NCI-H748 (cell line): ENCODE results near the gene SLCO2A1.
A peak's percentile ranks its signal among the peaks of the same experiment; 100 is the strongest.

Experiments used
- DNase-seq: peaks from one replicate; lab custom pipeline; 2025; ENCODE audit not compliant: unreplicated experiment; lab: John Stamatoyannopoulos, UW

SLCO2A1 gene

DNA sequence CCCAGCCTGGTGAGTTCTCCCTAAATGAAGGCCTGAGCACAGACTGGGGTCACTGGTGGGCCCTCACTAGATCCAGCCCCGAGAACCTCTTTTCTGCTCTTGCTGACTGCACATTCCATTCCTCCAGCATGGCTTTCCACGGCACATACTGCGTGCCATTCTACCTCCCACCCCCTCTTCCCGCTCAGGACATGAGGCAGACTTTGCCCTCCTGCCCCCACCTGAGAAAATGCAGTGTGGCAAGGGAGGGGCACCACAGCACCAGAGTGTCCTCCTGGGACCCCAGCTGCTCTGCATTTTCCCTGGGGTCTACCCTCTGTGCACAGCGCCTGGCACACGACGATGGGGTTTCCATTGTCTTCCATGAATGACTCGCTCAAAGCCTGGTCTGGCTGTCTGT, 6.1 kb upstream of the SLCO2A1 start:
- no peak for DNase-seq

DNA sequence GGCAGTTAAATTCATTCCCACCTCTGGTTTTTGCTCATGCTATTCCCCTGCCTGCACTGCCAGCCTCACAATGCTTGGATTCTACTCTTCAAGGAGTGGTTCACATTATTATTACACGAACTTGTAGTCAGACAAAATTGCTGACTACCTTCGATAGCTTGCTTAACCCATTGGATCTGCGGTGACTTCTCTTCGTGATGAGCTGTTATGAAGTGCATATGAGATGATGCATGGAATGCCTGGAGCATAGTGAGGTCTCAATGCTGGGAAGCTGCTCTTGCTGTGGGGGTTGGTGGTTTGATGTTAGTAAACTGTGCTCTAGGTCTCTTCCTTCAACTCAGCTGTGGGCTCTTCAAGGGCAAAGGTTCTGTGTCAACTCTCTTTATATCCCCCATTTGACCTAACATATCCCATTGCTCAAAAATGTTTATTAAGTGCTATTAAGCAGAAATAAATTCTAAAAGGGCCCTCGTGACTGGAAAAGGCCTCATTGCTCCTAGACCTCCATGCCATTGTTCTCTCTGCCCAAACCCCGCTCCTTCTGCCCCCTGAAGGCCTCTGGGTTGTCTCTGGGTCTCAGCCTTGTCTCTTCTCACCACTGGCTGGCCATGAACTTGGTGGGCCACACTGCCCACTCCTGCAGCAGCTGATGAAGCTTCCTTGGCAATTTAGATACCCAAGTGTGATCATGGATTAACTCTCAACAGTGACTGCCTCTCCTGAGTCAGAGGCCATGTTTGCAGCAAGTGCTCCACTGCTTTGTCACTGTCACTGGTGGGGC, 4.5 kb upstream of the SLCO2A1 start:
- DNase-seq = no peak

DNA sequence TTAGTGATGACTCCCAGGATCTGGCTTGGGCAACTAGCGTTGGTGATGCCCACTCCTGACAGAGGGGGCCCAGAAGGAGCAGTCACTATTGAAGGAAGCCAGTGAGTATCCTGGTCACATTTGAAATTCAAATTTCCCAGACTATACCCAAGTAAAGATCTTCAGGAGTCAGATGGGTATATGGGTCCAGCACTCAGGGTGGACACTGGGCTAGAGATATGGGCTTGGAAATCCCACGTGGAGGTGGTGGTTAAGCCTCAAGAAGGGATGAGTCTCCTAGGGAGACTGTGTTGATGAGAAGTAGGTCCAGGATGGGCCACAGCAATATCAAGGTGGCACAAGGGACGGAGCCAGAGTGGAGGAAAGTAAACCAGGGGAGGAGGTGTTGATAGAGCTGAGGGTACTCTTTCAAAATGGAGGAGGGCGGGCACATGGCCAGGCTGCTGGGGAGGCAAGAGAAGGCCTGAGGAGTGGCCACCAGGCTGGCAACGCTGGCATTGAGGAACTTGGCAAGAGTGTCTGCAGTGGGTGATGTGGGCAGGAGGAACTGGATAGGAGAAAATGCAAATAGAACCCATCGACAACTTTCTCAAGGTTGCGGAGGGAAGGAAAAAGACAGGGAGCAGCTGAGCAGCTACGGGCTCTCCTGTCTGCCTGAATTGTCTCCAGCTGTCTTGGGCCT, 3.7 kb upstream of the SLCO2A1 start:
- no peak for DNase-seq

DNA sequence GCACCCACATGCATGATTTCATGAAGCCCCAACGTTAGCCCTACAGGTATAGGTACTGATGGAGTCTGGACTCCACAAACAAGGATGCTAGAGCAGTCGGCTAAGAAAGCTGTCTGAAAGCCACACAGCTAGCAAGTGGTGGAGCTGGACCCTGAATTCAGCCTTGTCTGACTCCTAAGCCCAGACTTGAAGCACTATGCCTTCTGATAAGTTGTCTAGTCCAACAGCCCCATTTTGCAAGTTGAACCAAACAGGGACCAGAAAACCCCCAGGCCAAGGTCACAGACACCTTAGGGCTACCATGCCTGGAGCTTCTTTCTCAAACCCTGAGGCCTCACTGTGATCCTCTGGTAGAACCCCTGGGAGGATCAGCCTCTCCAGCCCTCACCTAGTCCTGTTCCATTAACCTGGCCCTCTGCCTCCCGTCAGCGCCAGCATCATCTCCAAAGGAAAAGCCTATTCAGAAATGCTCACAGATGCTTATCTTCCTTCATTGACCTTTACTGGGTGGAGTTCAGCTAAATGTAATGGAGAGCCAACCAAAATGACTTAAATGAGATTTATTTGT, 1.7 kb upstream of the SLCO2A1 start:
- DNase-seq = no peak

DNA sequence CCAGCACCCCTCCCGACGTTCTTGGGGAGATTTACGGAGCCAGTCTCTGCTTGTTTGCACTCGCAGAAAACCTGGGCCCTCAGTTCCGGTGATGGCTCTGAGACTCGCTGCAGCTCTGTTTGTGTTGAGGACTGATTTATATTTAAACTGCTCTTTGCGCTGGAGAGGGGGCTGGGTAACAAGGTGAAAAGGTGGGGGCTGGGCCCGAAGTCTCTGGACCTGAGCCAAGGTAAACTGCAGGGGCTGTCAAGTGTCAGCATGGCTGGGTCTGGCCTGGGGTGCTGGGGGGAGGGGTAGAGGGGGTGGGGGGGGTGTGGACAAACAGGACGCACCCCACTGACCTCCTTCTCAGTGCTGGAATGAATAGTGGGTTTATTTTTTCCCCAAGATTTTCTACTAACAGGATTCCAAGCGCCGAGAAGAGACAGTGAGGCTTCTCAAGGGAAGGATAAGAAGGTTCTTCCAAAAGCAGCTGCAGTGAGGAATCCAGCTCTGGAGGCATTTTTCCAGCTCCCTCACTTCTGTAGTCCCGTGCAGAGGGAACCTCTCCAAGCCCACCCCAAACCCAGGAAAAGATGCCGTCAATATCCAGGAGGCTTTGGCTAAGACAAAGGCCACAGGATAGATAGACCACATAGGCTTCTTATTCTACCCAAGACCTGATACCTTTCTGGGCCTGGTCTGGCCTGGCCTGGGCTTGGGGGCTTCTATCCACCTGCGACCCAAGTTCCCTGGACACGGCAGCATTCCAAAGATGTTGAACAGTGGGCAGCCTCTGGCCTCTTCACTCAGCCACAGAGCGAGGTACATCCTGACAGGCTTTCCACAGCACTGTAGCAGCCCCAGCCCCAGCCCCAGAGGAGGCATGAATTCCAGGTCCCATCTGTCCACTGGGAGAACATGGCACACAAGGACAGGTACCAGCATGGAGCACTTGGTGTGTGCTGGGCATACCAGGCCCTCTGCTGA, 938 bp upstream of the SLCO2A1 start:
- DNase-seq = peak; percentile 66

DNA sequence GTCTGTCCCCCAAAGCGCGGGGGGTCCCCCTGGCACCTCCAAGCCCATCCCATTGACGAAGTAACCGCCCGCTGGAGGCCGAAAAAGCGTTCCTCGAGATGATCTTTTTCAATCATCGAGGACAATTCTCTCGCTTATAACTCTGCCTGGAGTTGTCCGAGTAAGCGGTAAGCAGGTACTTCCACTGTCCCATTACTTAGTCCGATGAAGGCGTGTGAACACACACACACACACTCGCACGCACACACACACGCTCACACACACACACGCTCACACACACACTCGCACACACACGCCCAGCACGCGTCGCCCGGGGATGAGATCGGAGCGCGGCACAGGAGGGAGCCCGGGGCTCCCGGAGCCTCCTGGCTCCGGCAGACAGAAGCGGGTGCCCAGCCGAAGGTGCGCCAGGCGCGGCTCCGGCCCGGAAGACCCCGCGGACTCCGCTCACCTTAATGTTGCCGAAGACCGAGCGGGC, 430 bp downstream of the SLCO2A1 start:
- peak; percentile 50 for DNase-seq

DNA sequence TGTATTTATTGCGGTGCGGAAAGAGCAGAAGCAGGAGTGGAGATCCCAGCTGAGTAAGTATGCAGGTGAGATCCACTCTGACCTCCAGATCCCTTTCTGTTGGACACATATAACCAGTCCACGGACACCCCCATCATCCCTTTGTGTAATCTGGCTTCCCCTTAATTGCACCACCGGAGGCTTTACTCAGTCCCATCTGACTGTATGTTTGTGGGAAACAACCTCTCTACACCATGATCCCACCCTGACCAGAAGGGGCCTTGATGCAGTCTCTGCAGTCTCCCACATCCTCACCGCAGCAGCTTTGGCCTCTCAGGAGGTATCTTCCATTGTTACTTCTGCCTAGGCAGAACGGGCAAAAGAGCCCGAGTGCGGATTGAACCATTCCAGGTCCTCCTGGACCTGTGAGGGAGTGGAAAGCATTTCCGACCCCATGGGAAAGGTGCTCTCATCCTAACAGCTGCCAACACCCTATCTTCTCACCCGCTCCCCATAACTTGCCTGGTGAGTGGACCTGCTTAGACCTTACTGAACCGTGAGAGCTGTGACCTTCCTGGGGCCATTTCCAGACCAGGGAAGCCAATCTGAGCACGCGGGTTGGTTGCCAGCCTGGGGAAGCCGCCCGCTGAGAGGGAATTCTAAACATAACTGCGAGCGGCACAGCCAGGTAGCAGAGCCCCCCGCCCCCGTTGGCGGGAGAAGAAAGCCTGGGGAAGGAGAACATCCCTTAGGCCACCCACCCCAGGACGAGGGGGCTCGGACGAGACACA, 1.1 kb downstream of the SLCO2A1 start:
- peak; percentile 14 for DNase-seq

DNA sequence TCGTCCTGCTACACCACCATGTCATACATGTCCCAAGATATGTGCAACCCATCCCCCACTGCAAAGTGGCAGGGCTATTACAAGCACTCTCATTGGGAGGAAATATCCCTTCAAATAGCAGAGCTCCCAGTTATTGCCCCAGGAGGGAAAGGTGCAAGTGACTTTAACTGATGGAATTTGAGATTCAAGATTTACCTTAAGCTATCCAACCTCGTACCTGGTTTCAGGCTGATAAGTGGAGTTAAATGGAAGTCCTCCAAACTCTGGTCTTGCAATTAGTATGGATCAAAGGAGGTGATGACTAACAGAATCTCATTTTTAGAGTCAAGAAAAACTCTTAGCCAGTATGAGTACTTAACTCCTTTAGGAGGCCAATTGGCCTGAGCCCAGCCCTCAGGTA, 2.1 kb downstream of the SLCO2A1 start:
- DNase-seq = no peak

DNA sequence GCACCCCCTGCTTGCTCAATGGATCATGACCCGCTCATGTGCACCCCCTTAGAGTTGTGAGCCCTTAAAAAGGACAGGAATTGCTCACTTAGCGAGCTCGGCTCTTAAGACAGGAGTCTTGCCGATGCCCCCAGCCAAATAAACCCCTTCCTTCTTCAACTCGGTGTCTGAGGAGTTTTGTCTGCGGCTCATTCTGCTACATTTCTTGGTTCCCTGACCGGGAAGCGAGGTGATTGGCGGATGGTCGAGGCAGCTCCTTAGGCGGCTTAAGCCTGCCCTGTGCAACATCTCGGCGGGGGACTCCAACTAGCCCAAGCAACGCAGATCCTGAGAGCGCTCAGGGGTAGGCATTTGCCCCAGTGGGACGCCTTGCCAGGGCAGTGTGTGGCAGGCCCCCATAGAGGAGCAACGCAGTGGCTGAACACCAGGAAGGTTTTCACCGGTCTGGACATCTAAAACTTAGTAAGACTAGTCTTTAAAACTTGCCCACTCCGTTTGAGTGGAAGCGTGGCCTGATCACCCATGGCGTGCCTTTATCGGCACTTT, 9.5 kb downstream of the SLCO2A1 start:
- DNase-seq = no peak

DNA sequence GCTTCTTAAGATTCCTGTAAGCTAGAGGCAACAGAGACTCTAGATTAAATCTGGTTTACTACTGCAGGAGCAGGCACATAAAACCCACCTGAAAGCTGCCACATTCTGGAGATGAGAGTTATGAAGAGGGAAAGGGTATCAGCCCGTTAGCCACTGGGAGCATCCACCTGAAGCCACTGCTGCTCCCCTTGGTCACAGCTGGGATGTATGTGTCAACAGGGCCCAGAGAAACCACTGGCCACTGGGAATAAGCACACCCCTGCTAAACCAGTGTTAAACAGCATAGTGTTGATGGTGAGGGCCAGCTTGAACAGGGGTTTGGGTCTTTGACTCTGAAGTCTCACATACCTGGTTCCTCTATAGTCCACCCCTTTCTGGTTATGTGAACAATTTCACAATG, 10.9 kb downstream of the SLCO2A1 start:
- DNase-seq = no peak

DNA sequence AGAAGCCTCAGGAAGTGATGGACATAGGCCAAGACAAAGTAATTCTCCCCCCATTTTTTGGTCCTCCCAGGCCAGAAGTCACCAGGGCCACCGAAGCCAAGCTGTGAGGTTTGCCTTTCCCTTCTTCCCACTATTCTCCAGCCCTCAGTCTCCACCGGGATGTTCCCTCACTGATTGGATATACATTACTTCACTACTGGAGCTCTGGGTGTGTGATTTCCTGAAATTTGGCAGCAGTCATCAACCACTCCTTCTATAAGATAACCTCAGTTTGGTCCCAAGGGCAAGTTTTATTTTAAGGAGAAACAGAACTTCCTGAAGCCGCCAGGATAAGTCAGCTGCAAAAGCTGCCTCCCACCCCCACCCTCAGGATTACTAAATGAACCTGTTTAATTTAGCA, 11.3 kb downstream of the SLCO2A1 start:
- DNase-seq = no peak

DNA sequence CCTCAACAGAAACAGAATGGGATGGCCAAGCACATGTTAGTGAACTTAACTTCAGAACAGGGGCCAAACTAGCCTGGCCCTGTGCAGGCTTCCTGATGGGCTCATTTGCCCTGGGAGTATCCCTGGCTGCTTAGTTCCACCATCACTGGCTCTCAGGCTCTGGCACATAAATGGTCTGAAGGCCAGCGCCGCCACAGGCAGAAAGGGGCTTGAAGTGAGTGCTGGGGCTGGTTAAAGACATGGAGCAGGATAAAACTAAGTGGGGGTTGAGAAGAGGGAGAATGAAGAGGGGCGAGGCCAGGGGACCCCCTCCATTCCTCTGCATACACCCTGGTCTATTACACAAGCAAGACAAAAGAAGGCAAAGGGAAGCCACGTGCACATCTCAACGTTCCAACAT, 12.2 kb downstream of the SLCO2A1 start:
- no peak for DNase-seq

DNA sequence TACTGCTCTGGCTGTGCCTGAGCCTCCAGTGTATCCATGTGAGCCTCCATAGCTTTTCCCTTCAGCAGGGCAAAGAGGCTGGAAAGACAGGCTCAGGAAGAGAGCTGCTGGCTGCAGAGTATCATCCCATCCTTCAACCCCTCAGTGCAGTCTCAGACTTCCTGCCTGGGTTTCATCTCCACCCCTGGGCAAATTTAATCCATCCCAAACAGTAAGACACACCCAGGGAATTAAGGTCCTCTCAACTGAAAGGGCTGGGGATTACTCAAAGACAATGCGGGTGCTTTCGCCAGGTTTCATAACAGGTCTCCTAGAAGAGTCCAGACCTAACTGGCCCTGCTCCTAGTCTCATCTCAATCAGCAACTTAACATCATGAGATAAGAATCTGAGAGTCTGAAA, 15.5 kb downstream of the SLCO2A1 start:
- DNase-seq = no peak

DNA sequence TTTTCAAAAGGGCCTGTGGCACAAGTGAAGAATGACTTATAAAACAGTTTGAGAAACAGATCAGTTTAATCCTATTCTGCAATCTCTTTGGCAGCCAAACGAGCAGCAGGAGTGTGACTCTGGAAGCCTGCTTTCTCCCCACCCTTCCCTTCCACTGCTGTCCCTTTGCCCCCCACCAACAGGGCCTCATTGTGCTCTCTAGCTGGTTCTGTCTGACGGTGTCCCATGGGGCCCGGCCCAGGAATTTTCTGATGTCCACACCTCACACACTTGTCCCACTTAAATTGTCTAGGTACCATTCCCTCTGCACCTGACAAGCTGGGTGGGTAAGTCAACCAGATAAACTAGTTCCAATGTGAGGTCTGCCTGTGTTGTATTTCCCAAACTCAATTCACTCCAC, 16.4 kb downstream of the SLCO2A1 start:
- no peak for DNase-seq

DNA sequence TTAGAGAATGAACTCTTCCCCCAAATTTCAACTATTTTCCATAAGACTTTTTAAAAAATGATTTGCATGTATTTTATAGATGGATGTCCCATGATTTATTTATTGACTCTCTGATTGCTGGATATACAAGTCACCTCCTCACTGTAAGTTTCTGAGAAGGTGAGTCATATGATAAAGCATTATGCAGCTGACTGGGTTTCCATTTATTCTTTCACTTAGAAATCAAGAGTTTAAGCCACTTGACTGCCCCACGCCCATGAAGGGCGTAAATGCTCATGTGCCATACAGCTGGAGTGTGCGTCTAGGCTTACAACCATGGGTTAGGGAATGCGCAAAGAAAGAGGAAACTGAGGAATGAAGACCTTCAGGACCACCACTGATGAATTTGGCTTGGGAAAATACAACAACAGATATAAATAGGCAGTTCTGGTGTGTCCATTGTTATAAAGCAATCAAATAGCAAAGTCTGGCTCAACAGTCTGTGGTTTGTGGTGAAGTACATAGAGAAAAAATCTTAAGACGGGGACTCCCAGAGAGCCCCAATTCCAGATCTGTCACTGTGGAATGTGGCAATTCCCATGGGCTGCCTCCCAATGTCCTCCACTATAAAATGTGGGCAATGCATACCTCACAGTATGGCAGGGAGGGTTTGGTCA, 20.3 kb downstream of the SLCO2A1 start:
- DNase-seq = no peak

DNA sequence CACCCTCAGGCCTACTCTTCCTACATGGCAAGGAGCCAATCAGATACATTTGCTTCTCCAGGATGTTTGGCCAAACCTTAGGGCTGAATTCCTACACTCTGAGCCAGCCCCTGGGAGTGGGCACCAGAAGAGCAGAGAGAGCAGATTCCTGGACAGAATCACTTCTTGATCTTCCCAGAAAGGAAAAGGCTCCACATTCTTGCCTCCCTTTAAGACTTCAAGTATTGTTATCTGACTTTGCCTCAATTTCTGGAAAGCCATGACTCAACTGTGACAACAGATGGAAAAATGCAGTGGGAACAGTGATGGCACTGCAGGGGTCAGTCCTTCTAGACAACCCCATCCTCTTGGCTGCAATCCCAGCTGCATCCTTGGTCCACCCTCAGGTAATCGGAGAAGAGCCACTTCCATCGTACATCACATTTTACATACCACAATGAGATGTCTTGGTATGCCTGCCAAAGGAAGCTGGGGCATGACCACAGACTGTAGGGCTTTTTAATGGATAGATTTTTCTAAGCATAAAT, 21.0 kb downstream of the SLCO2A1 start:
- DNase-seq = no peak

DNA sequence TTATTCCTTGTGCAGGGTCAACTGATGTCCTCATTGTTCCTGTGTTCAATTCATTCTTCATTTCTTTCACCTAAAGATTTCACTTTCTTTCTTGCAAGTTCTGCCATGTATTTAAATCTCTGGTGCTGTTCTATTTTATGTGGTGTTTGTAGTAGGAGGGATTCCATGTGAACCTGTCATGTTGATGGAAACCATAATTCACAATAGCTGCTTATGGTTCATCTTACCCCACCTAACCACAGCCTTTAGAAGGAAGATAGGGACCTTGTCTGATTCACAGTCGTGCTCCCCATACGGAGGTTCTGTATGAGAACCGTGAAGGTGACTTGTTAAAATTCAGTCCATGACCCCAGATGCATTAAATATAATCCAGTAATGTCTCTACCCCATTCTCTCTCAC, 21.9 kb downstream of the SLCO2A1 start:
- no peak for DNase-seq

DNA sequence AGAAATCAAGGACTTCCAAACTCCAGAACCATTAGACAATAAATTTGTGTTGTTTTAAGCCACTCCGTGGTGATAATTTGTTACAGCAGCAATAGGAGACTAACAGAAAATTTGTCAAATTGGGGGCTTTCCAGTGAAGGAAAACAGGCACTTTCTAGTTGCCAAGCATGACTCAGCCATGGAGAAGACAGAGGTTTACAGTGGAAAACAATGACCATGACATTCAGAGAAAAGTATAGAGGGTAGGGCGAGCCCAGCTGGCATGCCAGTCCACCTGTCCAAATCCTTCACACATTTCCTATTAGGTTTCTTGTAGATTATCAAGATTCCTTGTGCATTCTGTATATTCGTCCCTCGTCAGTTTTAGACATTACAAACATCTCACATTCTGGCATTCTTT, 24.9 kb downstream of the SLCO2A1 start:
- no peak for DNase-seq

DNA sequence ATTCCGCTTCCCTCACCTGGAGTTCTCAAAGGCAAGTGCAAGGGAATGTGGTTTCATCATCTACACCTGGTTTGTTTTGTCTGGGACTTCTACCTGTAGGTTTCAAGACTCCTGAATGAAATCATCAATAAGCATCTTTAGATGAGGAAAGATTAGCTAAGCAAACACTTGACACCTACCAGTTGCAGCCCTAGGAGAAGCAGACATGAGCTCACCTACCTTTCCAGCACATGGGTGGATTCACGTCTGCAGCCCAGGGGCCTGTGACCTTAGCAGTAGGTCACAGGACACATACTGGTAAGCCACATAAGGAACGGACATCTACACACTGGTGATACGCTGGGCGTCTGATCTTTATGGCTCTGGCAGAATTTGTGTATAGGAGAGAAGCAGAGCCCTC, 26.7 kb downstream of the SLCO2A1 start:
- no peak for DNase-seq
